Testis (tissue), 3 donors: ENCODE data around the gene TMEM97. TPM values are rescaled to one million over a fixed set of nuclear protein-coding genes. Genes with fewer than 3 reads are reported as not detected.

ENCODE experiments used
- DNase-seq: peaks from one replicate; pipeline ENCODE4 v3.0.0-alpha.2; 2019
- H3K27ac ChIP-seq, 2 donors: fragments of 200-600 bp; sonication (generic); one replicate each; pipeline ENCODE4 v1.5.1; 2019
- H3K27me3 ChIP-seq: fragments of 200-600 bp; sonication (generic); one replicate; pipeline ENCODE4 v1.5.1; 2019
- H3K36me3 ChIP-seq: fragments of 200-600 bp; sonication (generic); one replicate; pipeline ENCODE4 v1.5.1; 2017; ENCODE audit warnings: low read depth; ENCODE audit errors: missing control alignments
- H3K4me1 ChIP-seq: fragments of 200-600 bp; sonication (generic); one replicate; pipeline ENCODE4 v1.5.1; 2019
- H3K4me3 ChIP-seq, 2 donors: fragments of 200-600 bp; sonication (generic); one replicate each; pipeline ENCODE4 v1.5.1; 2017 to 2019
- H3K9me3 ChIP-seq: fragments of 200-600 bp; sonication (generic); one replicate; pipeline ENCODE4 v1.5.1; 2017
- CTCF ChIP-seq, 3 experiments: fragments of 450-650 bp in 2 of 3; fragments of 200-600 bp in 1 of 3; sonication (generic) in 1 of 3; IDR thresholded peaks; one replicate each; pipeline ENCODE4 v1.5.1; 2016 to 2019; ENCODE audit warnings: antibody characterized with exemption in 3 of 3, mild to moderate bottlenecking in 2 of 3, moderate library complexity in 1 of 3
- POLR2A ChIP-seq: fragments of 450-650 bp; IDR thresholded peaks from one replicate; pipeline ENCODE4 v1.6.1; 2017; ENCODE audit warnings: antibody characterized with exemption, mild to moderate bottlenecking, moderate library complexity
- WGBS, 2 donors: methylation state at CpG; one replicate each; pipeline ENCODE4 v1.1.5; 2018; 5-methylcytosine and 5-hydroxymethylcytosine counted together
- intact Hi-C: fragments of 100-400 bp; cut with DNase I; formaldehyde crosslinking; loops from one replicate; pipeline ENCODE4 v1.15.1; 2023; ENCODE audit warnings: low total_unique reads
- polyA plus RNA-seq: library from polyadenylated mRNA; stranded (reverse); fragments of 350-450 nt; fragmentation: Illumina TruSeq; extraction: RNeasy Lipid Tissue Mini Kit (QIAGEN cat#74804); gene quantifications from one replicate; pipeline ENCODE4 v1.2.3, GENCODE V29; 2014; ENCODE audit warnings: low read depth, low replicate concordance; ENCODE audit not compliant: insufficient read depth
- total RNA-seq, 2 donors: library from RNA; depleted of rRNA; stranded (reverse); fragments of >200 nt; gene quantifications; one replicate each; pipeline ENCODE4 v1.2.3, GENCODE V29; 2016

TMEM97 gene
- total and polyA plus RNA-seq, 3 donors from 2014 or later, result 108 to 139 (median 118) TPM

GRCh38 chr17:28357061-28357900 is 38.3 kb downstream of the TMEM97 start, which contains the start of gene POLDIP2:
Gene POLDIP2, minus strand, starts transcription at chr17:28357527. Its CDS starts 79 bp downstream, at chr17:28357448.
- Histone ChIP-seq H3K36me3 (no peaks in the 10 kb centered on the region), H3K27ac (peak within 1 kb of the TSS; percentile 81 to 86), H3K4me1 (peaks cover 14% of the 10 kb centered on the region), H3K9me3 (no peaks in the 10 kb centered on the region), H3K27me3 (no peaks in the 10 kb centered on the region), H3K4me3 (peak within 1 kb of the TSS; percentile 100)
- WGBS, 2 donors, result 0% methylated on average over 15 to 56 of the region's 80 CpGs
- peak; percentile 8 for TF ChIP-seq POLR2A
- no peak for TF ChIP-seq CTCF (IDR thresholded peaks at IDR 0.05)
- intact Hi-C loops, result no loop called here
- peak; percentile 94 for DNase-seq

- Histone ChIP-seq H3K4me1 (peaks cover 14% of the 10 kb centered on the region), H3K27me3 (no peaks in the 10 kb centered on the region), H3K36me3 (no peaks in the 10 kb centered on the region), H3K4me3 (peak overlapping the region; percentile 100), H3K9me3 (no peaks in the 10 kb centered on the region), H3K27ac (peak overlapping the region; percentile 81 to 86)
- 2 to 4% methylated on average over 4 of the region's 4 CpGs for WGBS, 2 donors
- DNase-seq, result no peak
- intact Hi-C loops, result no loop called here
- no peak for TF ChIP-seq CTCF (IDR thresholded peaks at IDR 0.05)
These were observed 38.8 kb downstream of the TMEM97 start for GRCh38 chr17:28357901-28358197.

- WGBS, 2 donors, result 73 to 87% methylated on average over 5 of the region's 5 CpGs
- TF ChIP-seq POLR2A (no peak), CTCF (IDR thresholded peaks at IDR 0.05) (no peak)
- Histone ChIP-seq H3K4me3 (no peak overlapping the region), H3K36me3 (no peaks in the 10 kb centered on the region), H3K27me3 (no peaks in the 10 kb centered on the region), H3K4me1 (peaks cover 6% of the 10 kb centered on the region), H3K9me3 (no peaks in the 10 kb centered on the region), H3K27ac (no peak overlapping the region)
- intact Hi-C loops, result no loop called here
- no peak for DNase-seq
These were observed 44.2 kb downstream of the TMEM97 start for GRCh38 chr17:28363186-28363585.

- no peaks in the 10 kb centered on the region for H3K36me3 ChIP-seq
- no peak for TF ChIP-seq POLR2A
- TF ChIP-seq CTCF (IDR thresholded peaks at IDR 0.05), result no peak
- no peaks in the 10 kb centered on the region for H3K4me1 ChIP-seq
- no peaks in the 10 kb centered on the region for H3K9me3 ChIP-seq
- H3K27ac ChIP-seq, result no peak overlapping the region
- no peak overlapping the region for H3K4me3 ChIP-seq
- intact Hi-C loops, result no loop called here
- H3K27me3 ChIP-seq, result no peaks in the 10 kb centered on the region
- WGBS, 2 donors, result 81 to 94% methylated on average over 7 to 8 of the region's 8 CpGs
- DNase-seq, result no peak
These were observed 45.0 kb downstream of the TMEM97 start for GRCh38 chr17:28363776-28364650.
